HepG2 (cell line): ENCODE measurements around the gene CYCS. TPM values are rescaled to one million over a fixed set of nuclear protein-coding genes. Genes with fewer than 3 reads are reported as not detected.

Experiments
- BORCS8-MEF2B ChIP-seq: sonication (generic); formaldehyde crosslinking; IDR thresholded peaks from 2 replicates; pipeline ENCODE4 v1.8.0; 2022; ENCODE audit warnings: mild to moderate bottlenecking, missing genetic modification reagents
- CENPT ChIP-seq: sonication (generic); formaldehyde crosslinking; IDR thresholded peaks from 2 replicates; pipeline ENCODE4 v1.8.0; 2022; ENCODE audit warnings: low read depth, mild to moderate bottlenecking, moderate library complexity, missing genetic modification reagents
- DNMT1 ChIP-seq: sonication (generic); formaldehyde crosslinking; IDR thresholded peaks from 2 replicates; pipeline ENCODE4 v1.5.1; 2020; ENCODE audit warnings: mild to moderate bottlenecking, missing genetic modification reagents
- EZH2 ChIP-seq: conservative IDR thresholded peaks from 2 replicates; pipeline ENCODE4 v1.6.1; 2012; ENCODE audit warnings: mild to moderate bottlenecking, low read depth, low read length, moderate library complexity
- HES4 ChIP-seq: sonication (generic); formaldehyde crosslinking; IDR thresholded peaks from 2 replicates; pipeline ENCODE4 v1.9.0; 2021; ENCODE audit warnings: mild to moderate bottlenecking, missing genetic modification reagents, borderline replicate concordance
- POLR2G ChIP-seq: fragments of 200-400 bp; formaldehyde crosslinking; IDR thresholded peaks from 2 replicates; pipeline ENCODE4 v1.6.1; 2018; ENCODE audit warnings: mild to moderate bottlenecking, low read depth, low read length, moderate library complexity
- SAP130 ChIP-seq: IDR thresholded peaks from 2 replicates; pipeline ENCODE4 v1.6.1; 2016; ENCODE audit warnings: low read depth
- SMC3 ChIP-seq: IDR thresholded peaks from 2 replicates; pipeline ENCODE4 v1.6.1; 2011; ENCODE audit warnings: low read length, improper control_type of control experiment
- SMYD3 ChIP-seq: sonication (generic); formaldehyde crosslinking; IDR thresholded peaks from 2 replicates; pipeline ENCODE4 v1.8.1; 2023; ENCODE audit warnings: mild to moderate bottlenecking, missing genetic modification reagents
- ZNF33A ChIP-seq: sonication (generic); formaldehyde crosslinking; IDR thresholded peaks from 2 replicates; pipeline ENCODE4 v1.5.1; 2020; ENCODE audit warnings: missing genetic modification reagents, mild to moderate bottlenecking, moderate library complexity, borderline replicate concordance
- ZNF562 ChIP-seq: sonication (generic); formaldehyde crosslinking; IDR thresholded peaks from 2 replicates; pipeline ENCODE4 v1.8.0; 2022; ENCODE audit warnings: missing genetic modification reagents, borderline replicate concordance
- ZNF644 ChIP-seq: IDR thresholded peaks from 2 replicates; pipeline ENCODE4 v1.6.1; 2016; ENCODE audit warnings: low read depth
- polyA plus RNA-seq, 8 experiments: library from polyadenylated mRNA; depleted of rRNA in 3 of 8; stranded (reverse) in 7 of 8; unstranded in 1 of 8; fragments of >200 nt; fragmentation: Illumina TruSeq in 4 of 8; extraction: Trizol in 4 of 8; gene quantifications; 2 replicates each; pipeline versions ENCODE4 v1.2.1 to v1.2.3, GENCODE V29; 2011 to 2016; ENCODE audit warnings: low read depth in 4 of 8, missing spikeins in 1 of 8, mixed read lengths in 1 of 8; ENCODE audit not compliant: insufficient read depth in 1 of 8
- total RNA-seq, 5 experiments: library from RNA; depleted of rRNA; stranded (reverse); fragments of >200 nt; fragmentation: Illumina TruSeq; extraction: Trizol; gene quantifications; 2 replicates each; pipeline ENCODE4 v1.2.3, GENCODE V29; 2016; ENCODE audit warnings: low read depth in 1 of 5
- TF ChIP-seq, protein P1 (sequence below): sonication (generic); formaldehyde crosslinking; IDR thresholded peaks from 2 replicates; pipeline ENCODE4 v1.4.0; 2020; ENCODE audit warnings: missing genetic modification reagents
- TF ChIP-seq, protein P2 (sequence below): IDR thresholded peaks from 2 replicates; pipeline ENCODE4 v1.6.1; 2016; ENCODE audit warnings: missing compliant biosample characterization, missing genetic modification reagents, borderline replicate concordance
- TF ChIP-seq, protein P3 (sequence below): sonication (generic); formaldehyde crosslinking; IDR thresholded peaks from 2 replicates; pipeline ENCODE4 v1.5.0; 2020; ENCODE audit warnings: missing genetic modification reagents
- TF ChIP-seq, protein P4 (sequence below): sonication (generic); formaldehyde crosslinking; IDR thresholded peaks from 2 replicates; pipeline ENCODE4 v1.8.1; 2022; ENCODE audit warnings: mild to moderate bottlenecking, missing genetic modification reagents
- TF ChIP-seq, protein P5 (sequence below): sonication (generic); formaldehyde crosslinking; IDR thresholded peaks from 2 replicates; pipeline ENCODE4 v1.5.1; 2020; ENCODE audit warnings: missing genetic modification reagents, mild to moderate bottlenecking, borderline replicate concordance
- TF ChIP-seq, protein P6 (sequence below), 2 experiments: sonication (generic) in 1 of 2; formaldehyde crosslinking in 1 of 2; IDR thresholded peaks; 2 replicates each; pipeline versions ENCODE4 v1.4.0 to v1.6.1; 2016 to 2020; ENCODE audit warnings: borderline replicate concordance in 1 of 2, low read depth in 1 of 2, mild to moderate bottlenecking in 1 of 2, missing genetic modification reagents in 1 of 2

Gene CYCS
- total and polyA plus RNA-seq, 2 of the 13 experiments (the other 11 are each of a cell fraction or from before 2014, with no cell fraction given) = 35.9 to 202 TPM

DNA sequence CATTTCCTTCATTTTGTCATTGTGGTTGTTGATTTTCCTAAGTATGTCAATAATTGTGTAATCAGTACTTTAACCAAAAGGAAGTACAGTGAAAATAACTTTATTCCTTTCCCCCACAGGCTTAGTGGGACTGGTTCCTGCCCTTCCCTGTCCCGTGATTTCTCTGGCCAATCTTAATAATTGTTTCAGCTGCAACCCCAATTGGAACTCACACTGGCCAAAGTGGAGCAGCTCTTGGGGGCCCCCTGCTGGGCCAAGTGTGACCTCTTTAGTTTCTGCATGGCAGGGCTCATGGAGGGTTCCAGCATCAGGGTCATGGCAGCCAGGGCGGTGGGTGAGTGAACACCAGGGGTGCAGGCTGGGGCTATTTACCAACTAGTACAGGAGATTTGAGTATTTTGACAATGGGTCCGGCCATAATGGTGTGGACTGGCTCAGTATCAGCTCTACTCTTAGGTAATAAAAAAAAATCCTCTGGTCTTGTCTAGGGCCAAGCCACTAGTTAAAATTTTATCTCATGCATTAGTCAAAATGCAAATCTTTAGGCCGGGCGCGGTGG is 31.7 kb downstream of the CYCS start (continued):
- TF ChIP-seq, protein P1, sequence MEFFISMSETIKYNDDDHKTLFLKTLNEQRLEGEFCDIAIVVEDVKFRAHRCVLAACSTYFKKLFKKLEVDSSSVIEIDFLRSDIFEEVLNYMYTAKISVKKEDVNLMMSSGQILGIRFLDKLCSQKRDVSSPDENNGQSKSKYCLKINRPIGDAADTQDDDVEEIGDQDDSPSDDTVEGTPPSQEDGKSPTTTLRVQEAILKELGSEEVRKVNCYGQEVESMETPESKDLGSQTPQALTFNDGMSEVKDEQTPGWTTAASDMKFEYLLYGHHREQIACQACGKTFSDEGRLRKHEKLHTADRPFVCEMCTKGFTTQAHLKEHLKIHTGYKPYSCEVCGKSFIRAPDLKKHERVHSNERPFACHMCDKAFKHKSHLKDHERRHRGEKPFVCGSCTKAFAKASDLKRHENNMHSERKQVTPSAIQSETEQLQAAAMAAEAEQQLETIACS (CRISPR knock-in tag) = no peak
- TF ChIP-seq, protein P2, sequence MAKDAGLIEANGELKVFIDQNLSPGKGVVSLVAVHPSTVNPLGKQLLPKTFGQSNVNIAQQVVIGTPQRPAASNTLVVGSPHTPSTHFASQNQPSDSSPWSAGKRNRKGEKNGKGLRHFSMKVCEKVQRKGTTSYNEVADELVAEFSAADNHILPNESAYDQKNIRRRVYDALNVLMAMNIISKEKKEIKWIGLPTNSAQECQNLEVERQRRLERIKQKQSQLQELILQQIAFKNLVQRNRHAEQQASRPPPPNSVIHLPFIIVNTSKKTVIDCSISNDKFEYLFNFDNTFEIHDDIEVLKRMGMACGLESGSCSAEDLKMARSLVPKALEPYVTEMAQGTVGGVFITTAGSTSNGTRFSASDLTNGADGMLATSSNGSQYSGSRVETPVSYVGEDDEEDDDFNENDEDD (CRISPR knock-in tag) = no peak
- TF ChIP-seq SMC3 (peak; percentile 71), EZH2 (no peak), POLR2G (no peak), BORCS8-MEF2B (CRISPR knock-in tag) (no peak), SAP130 (CRISPR knock-in tag) (peak; percentile 25; the same call in 1 of the 2 replicates), ZNF33A (CRISPR knock-in tag) (no peak), ZNF644 (peak; percentile 68; the same call in 1 of the 2 replicates), HES4 (CRISPR knock-in tag) (no peak), CENPT (CRISPR knock-in tag) (no peak), ZNF562 (CRISPR knock-in tag) (no peak), SMYD3 (CRISPR knock-in tag) (no peak), DNMT1 (CRISPR knock-in tag) (no peak)
- TF ChIP-seq, protein P3, sequence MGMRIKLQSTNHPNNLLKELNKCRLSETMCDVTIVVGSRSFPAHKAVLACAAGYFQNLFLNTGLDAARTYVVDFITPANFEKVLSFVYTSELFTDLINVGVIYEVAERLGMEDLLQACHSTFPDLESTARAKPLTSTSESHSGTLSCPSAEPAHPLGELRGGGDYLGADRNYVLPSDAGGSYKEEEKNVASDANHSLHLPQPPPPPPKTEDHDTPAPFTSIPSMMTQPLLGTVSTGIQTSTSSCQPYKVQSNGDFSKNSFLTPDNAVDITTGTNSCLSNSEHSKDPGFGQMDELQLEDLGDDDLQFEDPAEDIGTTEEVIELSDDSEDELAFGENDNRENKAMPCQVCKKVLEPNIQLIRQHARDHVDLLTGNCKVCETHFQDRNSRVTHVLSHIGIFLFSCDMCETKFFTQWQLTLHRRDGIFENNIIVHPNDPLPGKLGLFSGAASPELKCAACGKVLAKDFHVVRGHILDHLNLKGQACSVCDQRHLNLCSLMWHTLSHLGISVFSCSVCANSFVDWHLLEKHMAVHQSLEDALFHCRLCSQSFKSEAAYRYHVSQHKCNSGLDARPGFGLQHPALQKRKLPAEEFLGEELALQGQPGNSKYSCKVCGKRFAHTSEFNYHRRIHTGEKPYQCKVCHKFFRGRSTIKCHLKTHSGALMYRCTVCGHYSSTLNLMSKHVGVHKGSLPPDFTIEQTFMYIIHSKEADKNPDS (CRISPR knock-in tag) = no peak
- TF ChIP-seq, protein P4, sequence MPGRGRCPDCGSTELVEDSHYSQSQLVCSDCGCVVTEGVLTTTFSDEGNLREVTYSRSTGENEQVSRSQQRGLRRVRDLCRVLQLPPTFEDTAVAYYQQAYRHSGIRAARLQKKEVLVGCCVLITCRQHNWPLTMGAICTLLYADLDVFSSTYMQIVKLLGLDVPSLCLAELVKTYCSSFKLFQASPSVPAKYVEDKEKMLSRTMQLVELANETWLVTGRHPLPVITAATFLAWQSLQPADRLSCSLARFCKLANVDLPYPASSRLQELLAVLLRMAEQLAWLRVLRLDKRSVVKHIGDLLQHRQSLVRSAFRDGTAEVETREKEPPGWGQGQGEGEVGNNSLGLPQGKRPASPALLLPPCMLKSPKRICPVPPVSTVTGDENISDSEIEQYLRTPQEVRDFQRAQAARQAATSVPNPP (CRISPR knock-in tag) = no peak
- TF ChIP-seq, protein P5, sequence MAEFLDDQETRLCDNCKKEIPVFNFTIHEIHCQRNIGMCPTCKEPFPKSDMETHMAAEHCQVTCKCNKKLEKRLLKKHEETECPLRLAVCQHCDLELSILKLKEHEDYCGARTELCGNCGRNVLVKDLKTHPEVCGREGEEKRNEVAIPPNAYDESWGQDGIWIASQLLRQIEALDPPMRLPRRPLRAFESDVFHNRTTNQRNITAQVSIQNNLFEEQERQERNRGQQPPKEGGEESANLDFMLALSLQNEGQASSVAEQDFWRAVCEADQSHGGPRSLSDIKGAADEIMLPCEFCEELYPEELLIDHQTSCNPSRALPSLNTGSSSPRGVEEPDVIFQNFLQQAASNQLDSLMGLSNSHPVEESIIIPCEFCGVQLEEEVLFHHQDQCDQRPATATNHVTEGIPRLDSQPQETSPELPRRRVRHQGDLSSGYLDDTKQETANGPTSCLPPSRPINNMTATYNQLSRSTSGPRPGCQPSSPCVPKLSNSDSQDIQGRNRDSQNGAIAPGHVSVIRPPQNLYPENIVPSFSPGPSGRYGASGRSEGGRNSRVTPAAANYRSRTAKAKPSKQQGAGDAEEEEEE (CRISPR knock-in tag) = no peak
- TF ChIP-seq, protein P6, sequence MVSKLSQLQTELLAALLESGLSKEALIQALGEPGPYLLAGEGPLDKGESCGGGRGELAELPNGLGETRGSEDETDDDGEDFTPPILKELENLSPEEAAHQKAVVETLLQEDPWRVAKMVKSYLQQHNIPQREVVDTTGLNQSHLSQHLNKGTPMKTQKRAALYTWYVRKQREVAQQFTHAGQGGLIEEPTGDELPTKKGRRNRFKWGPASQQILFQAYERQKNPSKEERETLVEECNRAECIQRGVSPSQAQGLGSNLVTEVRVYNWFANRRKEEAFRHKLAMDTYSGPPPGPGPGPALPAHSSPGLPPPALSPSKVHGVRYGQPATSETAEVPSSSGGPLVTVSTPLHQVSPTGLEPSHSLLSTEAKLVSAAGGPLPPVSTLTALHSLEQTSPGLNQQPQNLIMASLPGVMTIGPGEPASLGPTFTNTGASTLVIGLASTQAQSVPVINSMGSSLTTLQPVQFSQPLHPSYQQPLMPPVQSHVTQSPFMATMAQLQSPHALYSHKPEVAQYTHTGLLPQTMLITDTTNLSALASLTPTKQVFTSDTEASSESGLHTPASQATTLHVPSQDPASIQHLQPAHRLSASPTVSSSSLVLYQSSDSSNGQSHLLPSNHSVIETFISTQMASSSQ (IDR thresholded peaks at IDR 0.05; ENCODE audit: low read depth) = no peak
- TF ChIP-seq, protein P6 (CRISPR knock-in tag; IDR thresholded peaks at IDR 0.05; ENCODE audit: borderline replicate concordance) = no peak
